HG03280 (cell line): ENCODE results near the gene FMNL1.

Experiments
- ATAC-seq: cut with Tn5 transposase; IDR thresholded peaks from one replicate; pipeline ENCODE4 v1.9.1; 2021; ENCODE audit warnings: mild to moderate bottlenecking, moderate library complexity; ENCODE audit not compliant: unreplicated experiment

The FMNL1 gene

DNA sequence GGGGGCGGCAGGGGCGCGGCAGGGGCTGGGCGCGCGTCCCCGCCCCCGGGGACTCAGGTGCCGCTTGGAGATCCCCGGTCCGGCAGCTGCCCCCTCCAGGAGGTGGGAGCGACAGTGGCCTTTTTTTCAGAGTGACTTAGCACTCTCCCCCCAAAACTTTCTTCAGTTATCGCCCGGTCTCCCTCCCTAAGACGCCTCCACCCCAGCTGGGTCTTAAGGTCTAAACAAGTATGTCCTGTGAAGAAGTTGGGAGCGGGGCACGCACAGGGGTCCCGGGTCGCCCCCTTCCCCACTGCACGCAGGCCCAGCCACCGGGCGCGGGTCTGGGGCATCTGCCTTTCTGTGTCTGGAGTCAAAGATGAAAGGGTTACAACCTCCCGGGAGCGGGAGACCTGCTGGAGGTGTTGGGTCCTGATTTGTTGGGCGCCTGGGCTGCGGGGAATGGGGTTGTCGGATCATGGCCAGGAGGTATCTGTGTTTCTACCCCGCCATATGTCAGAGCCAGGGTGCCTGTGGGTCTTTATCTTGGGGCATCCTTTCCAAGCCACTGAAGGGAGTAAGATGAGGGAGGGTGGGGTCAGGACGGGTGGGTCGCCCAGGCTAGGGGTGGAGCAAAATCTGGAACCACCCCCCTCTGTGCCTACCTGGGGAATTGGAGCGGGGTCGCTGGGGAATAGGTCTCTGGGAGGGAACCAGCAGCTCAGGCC, 757 bp downstream of the FMNL1 start:
- ATAC-seq: no peak

- ATAC-seq: no peak
Measured at GRCh38 chr17:45222996-45223538, 1.4 kb downstream of the FMNL1 start.

DNA sequence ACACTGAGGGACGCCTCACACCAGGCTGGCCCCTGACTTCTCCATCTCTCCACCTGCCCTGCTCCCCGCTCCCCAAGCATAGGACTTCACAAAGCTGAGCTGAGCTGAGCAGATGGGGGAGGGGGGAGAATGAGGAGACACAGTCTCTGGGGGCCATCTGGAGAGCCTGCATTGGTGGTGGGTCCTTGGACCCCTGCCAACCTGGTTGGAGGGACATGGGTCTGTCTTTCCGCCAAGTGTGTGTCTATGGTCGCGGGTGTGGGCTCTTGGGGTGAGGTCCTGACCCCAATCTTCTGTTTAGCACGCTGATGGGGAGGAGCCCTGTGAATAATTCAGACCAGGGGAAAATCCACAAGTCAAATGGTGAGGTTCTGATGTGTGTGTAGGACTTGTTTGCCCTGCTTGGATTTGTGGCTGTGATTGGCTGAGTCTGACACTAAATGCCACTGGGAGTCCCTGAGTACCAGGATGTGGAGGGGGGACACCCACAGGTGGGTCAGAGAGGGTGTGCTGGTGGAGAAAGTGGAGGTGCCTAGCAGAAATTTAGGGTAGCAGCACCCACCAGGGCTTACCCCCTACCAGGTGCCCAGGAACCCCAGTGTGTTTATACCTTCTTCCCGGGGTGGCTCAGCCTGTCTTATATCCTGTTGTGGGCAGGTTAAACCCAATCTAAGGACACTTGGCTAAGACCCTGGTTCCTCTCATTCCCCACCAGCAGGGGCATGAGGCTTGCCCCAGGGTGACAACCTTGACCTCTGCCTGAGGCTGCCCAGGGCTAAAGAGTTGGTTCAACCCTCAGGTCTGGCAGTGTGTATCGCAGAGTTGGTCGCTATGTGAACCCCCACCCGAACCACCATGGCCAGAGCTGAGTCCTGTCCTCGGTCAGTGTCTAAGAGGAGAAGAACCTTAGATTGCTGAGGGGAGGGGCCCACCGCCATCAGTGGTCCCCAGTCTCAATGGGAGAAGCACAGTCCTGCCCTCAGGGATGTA, 2.1 kb downstream of the FMNL1 start:
- ATAC-seq: no peak

GRCh38 chr17:45224671-45225050, 3.0 kb downstream of the FMNL1 start:
- no peak for ATAC-seq

- ATAC-seq: no peak
Measured at GRCh38 chr17:45225051-45225700, 3.5 kb downstream of the FMNL1 start.

DNA sequence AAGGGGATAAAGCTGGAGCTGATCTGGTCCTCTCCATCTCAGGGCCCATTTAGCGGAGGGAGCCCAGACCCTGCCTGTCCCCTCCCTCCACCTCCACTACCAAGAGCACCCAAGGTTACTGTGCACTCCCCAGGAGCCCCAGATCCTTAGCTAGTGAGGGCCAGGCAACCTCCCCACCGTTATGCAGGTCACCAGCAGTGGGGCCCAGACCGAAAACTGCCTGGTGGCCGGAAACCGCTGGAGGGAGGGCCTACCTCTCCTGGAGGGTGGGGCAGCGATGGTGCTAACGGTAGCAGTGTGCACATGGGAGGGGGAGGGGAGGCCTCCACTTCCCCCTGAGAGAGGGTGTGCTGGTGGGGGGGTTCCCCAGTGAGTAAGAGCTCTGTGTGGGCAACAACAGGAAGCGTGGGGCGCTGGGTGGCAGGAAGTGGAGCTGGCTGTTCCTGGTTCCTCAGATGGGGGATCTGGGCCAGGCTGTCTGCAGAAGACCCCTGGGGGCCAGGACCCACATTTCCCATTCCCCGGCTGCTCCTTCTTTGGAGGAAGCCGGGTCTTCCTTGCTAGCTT, 4.4 kb downstream of the FMNL1 start:
- peak; percentile 48 for ATAC-seq

- ATAC-seq: no peak
Measured at GRCh38 chr17:45226576-45226975, 4.9 kb downstream of the FMNL1 start.

DNA sequence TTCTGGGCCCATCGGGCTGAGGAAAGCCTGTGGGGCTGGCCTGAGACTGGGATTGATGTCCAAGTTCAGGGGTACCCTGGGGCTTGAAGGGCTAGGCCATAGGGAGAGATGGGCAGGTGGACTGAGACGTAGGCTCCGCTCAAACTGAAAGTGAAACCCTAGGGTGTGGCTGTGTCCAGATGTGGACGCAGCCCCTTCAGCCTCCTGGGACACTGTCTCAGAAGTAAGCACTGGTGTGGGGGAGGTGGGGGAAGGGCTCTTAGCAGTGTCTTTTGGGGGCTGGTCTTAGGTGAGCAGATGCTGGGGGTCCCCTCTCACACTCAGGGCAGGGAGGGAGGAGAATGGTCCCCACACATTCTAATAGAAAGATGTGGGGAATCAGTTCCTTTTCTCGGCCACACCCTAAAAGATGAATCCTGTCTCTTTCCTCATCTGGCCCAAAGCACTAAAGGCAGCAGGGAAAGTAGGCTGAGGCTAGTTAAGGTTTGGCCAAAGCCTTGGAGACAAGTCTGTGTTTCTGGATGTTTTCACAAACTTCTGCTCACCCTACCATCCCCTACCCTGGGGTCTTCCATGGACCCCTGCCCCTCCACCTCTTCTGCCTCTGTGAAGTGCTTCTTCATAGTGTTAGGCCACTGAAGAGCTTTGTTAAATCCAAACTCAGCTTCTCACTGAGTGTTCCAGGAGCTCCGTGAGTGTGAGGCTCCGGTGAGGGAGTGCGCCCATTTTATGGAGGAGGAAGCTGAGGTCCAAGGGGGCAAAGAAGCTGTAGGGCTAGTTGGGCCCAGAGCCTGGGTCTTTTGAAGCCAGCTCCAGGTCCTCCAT, 5.6 kb downstream of the FMNL1 start:
- ATAC-seq: no peak

DNA sequence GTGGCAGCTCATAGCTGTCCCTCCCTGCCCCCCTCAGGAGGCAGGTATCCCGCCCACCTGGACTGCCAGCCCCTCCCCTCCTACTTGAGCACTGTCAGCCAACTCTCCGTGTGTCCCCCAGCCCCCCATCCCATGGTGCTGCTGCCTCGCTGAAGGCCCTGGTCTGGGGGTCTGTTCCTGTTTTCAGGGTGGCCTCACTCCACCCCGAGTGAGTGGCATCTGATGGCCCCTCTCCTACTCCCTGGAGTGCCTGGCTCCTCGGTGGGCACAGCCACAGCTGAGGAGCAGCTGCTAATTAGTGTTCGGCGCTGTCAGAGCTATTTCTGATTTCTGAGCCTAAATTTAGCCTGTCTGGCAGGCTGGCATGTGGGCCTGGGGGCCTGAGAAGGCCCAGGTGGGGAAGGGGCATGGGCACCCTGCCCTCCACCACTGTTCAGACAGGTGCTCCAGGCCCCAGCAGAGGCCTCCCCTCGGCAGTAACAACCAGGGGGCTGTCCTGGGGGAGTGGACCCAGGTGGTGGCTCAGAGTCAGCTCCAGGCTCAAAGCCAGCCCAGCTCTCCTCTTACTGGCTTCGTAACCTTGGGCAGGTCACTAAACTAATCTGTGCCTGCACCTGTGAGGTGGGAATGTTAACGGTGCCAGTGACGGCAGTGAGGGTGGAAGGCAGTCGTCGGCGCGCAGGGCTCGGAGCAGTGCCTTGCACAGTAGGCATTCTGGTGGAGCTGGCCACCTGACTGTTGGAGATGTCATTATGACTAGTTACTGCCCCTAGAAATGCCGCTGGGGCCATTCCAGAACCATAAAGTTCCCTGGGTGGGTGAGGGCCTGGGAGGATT, 6.5 kb downstream of the FMNL1 start:
- ATAC-seq: no peak

DNA sequence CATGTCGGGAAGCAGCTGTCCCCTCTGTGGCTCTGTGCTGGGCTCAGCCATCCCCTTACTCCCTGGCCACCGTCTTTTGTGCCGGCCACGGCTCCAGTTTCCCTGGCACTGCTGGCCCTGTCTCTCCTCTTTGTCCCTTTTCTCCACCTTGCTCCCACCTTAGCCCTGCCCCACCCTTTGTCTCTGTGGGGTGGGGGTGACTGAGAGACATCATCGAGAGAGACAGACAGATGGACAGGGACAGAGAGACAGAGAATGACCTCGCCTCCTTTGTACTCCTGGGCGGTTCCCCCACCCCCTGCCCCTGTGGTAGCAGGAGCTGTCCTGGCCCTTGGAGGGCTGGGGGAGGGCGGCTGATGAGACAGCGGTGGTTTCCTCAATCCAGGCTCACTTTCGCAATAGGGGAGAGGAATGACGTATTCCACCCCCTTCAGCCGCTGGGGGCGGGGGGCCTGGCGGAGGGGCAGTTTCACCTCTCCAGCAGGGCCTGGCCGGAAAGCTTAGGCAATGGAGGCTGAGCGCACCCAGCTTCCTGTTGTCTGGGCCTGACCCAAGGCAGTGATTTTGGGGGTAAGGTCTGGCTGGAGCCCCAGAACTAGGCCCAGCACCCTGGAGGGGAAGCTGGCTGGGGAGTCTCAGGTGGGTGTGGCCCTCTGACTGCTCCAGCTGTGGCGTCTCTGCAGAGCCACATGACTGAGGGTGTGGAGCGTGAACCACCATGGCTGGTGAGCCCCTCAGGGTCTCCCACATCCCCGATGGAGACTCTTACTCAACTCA, 7.3 kb downstream of the FMNL1 start:
- peak; percentile 32 for ATAC-seq

DNA sequence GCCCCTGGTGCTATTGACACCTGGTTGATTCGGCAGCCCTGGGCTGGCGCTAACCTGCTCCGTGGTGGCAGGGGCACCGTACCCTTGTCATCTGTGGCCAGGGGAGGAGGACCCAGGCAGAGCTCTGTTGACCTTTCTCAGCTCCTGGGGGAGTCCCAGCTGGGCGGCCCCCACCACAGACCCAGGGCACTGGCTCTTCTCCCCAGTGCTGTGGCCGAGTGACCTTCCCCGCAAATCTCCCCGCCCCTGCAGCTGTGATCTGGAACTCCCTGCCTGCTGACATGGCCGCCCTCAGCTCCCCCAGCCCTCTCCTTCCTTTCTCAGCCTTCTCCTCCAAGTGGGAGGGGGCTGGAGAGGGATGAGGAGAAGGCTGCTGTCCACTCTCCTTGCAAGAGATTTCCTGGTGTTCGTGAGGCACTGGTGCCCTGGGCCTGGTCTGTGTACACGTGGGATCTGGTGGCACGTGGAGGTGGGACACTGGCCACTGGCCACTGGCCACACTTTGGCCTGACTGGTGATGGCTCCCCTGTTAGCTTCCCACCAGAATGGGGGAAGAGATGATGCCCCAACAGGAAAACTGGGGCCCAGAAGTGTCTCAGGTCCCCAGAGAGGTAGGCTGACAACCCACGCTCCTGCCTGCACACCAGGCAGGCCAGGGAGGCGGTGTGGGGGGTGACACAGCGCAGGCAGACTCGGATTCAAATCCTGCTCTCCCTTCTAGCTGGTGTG, 8.2 kb downstream of the FMNL1 start:
- ATAC-seq: no peak

DNA sequence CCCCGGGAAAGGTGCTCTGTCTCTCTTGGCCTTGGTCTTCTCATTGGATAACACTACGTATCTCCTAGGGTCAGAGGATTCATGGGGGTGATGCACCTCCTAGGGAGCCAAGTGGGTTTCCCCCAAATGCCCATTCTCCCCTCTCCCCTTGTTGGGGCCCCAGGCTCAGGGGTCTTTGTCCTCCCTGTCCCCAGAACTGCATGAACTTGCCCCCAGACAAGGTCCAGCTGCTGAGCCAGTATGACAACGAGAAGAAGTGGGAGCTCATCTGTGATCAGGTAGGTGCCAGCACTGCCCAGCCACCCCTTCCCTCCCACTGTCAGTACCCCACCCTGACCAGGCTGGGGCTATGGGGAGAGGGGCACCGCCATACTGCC, 8.7 kb downstream of the FMNL1 start:
- no peak for ATAC-seq

DNA sequence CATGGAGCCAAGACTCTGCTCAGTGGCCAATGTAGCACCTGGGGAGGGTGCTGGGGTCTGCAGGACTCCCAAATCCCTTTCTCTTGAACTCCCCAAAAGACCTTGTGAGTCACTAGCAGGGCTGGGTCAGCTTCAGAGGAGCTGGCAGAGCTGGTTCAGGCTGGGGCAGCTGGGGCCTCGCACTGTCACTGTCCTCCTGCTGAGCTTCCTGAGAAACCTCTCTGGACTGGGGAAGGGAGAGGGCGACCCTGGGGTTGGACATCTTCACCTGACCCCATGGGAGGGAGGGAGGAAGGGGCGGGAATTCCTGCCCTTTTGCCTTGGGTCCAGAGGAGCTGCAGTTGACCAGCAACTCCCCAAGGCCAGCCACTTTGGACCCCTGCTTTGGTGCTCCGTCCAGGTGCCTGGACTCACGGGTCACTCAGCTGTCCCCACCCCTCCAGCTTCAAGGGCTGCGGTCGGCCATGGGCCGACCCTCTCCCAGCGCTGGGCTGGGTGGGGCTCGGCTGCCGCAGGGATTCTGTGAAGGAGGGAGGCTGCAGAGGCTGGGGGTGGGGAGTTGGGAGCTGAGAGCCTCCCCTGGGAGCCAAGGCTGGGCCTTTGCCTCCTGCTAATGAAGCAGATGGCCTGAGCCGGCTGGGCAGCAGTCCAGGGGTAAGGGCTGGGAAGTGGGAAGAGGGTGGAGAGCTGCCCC, 9.2 kb downstream of the FMNL1 start:
- no peak for ATAC-seq

DNA sequence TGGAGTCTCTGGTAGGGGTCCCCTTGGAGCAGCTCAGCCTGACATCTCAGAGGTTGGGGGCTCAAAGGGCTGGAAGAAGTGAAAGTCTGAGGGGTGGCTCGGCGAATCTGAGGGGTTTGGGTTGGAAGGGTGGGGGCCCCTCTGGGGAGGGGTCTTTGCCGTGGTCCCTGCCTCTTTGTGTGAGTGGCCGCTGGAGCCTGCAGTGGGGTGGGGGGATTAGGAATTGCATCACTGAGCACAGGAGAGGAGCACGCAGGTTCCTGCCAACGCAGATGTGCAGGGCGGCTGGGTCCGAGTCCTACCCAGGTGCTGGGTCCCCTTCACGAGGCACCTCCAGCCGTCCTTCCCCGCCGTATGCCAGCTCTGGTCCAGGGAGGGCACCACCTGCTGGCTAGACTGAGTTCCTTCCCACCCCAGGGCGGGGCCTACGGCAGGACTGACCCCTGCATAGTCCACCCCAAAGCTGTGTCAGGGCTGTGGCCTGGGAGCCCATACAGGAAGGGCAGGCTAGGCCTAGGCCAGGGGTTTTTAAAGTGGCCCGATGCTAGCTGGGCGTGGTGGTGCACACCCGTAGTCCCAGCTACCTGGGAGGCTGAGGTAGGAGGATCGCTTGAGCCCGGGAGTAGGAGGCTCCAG, 9.9 kb downstream of the FMNL1 start:
- ATAC-seq: no peak

DNA sequence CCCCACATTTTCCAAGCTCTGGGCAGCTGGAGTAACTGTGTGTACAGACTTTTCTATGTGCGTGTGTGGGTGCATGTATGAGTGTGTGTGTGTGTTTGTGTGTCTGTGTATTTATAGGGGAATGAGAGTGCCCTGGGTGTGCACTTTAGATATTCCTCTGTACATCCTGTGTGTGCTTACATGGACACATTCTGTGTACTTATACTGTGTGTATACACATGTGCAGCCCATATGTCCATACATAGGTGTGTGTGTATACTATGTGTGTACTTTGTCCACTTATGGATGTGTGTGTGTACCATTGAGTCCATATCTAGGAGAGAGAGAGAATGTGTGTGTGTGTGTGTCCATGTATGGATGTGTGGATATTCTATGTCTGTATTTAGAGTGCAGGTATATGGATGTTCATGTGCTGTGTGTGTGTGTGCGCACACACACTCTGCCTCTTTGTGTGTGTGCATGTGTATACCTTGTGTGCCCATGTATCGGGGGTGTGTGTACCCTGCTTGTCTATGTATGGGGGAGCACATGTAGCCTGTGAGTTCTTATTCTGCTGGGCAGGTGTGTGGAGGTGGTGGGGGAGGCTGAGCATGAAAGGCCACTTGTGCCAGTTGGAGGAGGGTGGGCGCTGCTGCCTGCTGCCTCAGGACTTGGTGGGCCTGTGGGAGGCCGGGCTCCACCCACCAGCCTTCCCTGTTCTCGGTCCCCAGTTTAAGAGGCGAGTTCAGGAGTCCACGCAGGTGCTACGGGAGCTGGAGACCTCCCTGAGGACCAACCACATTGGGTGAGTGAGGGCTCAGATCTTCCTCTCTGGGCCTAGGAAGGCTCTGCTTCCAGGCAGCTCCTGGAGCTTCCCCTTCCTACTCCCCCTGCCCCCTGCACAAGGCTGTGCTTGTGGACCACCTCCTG, 11.1 kb downstream of the FMNL1 start:
- no peak for ATAC-seq

GRCh38 chr17:45233423-45233924, 11.8 kb downstream of the FMNL1 start:
- no peak for ATAC-seq
